H9 (cell line): ENCODE data around the gene MUC22. TPM values are rescaled to one million over a fixed set of nuclear protein-coding genes. Genes with fewer than 3 reads are reported as not detected.

Experiments
- DNase-seq: peaks from one replicate; pipeline ENCODE4 v3.0.0-alpha.2; 2017
- H2AFZ ChIP-seq: one replicate; pipeline ENCODE4 v1.6.1; 2013; ENCODE audit warnings: mild to moderate bottlenecking, low read length, control low read depth, moderate library complexity
- H2AK5ac ChIP-seq: 2 replicates; pipeline ENCODE4 v1.6.1; 2013; ENCODE audit warnings: low read length, control low read depth, mixed read lengths; ENCODE audit not compliant: insufficient read length
- H2BK120ac ChIP-seq: one replicate; pipeline ENCODE4 v1.6.1; 2013; ENCODE audit warnings: low read depth, mild to moderate bottlenecking, low read length, control low read depth, inconsistent platforms; ENCODE audit not compliant: poor library complexity, severe bottlenecking
- H2BK12ac ChIP-seq: 2 replicates; pipeline ENCODE4 v1.6.1; 2013; ENCODE audit warnings: low read length, control low read depth, mixed read lengths, low read depth; ENCODE audit not compliant: insufficient read length
- H2BK15ac ChIP-seq: 2 replicates; pipeline ENCODE4 v1.6.1; 2013; ENCODE audit warnings: low read depth, low read length, control low read depth
- H2BK20ac ChIP-seq: one replicate; pipeline ENCODE4 v1.6.1; 2013; ENCODE audit warnings: low read depth, mild to moderate bottlenecking, low read length, control low read depth, inconsistent platforms; ENCODE audit not compliant: poor library complexity, severe bottlenecking
- H2BK5ac ChIP-seq: 2 replicates; pipeline ENCODE4 v1.6.1; 2013; ENCODE audit warnings: low read length, control low read depth, mixed read lengths; ENCODE audit not compliant: insufficient read length
- H3K14ac ChIP-seq: 2 replicates; pipeline ENCODE4 v1.6.1; 2013; ENCODE audit warnings: low read length, control low read depth; ENCODE audit not compliant: insufficient read depth
- H3K18ac ChIP-seq: 2 replicates; pipeline ENCODE4 v1.6.1; 2013; ENCODE audit warnings: low read depth, mild to moderate bottlenecking, mixed read lengths, low read length, control low read depth; ENCODE audit not compliant: insufficient read length
- H3K23ac ChIP-seq: 2 replicates; pipeline ENCODE4 v1.6.1; 2013; ENCODE audit warnings: low read length, control low read depth, mixed read lengths, low read depth; ENCODE audit not compliant: insufficient read length
- H3K23me2 ChIP-seq: 2 replicates; pipeline ENCODE4 v1.6.1; 2013; ENCODE audit warnings: low read depth, mild to moderate bottlenecking, mixed read lengths, low read length, control low read depth; ENCODE audit not compliant: insufficient read length, poor library complexity, severe bottlenecking
- H3K27ac ChIP-seq: 2 replicates; pipeline ENCODE4 v1.5.1; 2013; ENCODE audit warnings: low read length, control low read depth, mixed read lengths, low read depth; ENCODE audit not compliant: insufficient read length
- H3K27me3 ChIP-seq: 2 replicates; pipeline ENCODE4 v1.6.1; 2013; ENCODE audit warnings: low read length, control low read depth, inconsistent platforms; ENCODE audit not compliant: insufficient read depth
- H3K4ac ChIP-seq: 2 replicates; pipeline ENCODE4 v1.6.1; 2013; ENCODE audit warnings: low read depth, mild to moderate bottlenecking, control low read depth, inconsistent platforms, low read length, moderate library complexity
- H3K4me1 ChIP-seq: 2 replicates; pipeline ENCODE4 v1.6.1; 2013; ENCODE audit warnings: low read length, control low read depth, inconsistent platforms; ENCODE audit not compliant: insufficient read depth
- H3K4me2 ChIP-seq: 2 replicates; pipeline ENCODE4 v1.6.1; 2013; ENCODE audit warnings: low read length, control low read depth, mixed read lengths; ENCODE audit not compliant: insufficient read length, insufficient read depth
- H3K56ac ChIP-seq: 2 replicates; pipeline ENCODE4 v1.6.1; 2013; ENCODE audit warnings: low read depth, mild to moderate bottlenecking, mixed read lengths, low read length, control low read depth; ENCODE audit not compliant: insufficient read length
- H3K79me1 ChIP-seq: 2 replicates; pipeline ENCODE4 v1.6.1; 2013; ENCODE audit warnings: low read depth, mild to moderate bottlenecking, moderate library complexity, low read length, control low read depth, inconsistent platforms; ENCODE audit not compliant: insufficient read depth, poor library complexity, severe bottlenecking
- H3K79me2 ChIP-seq: 2 replicates; pipeline ENCODE4 v1.6.1; 2013; ENCODE audit warnings: low read length, control low read depth, inconsistent platforms; ENCODE audit not compliant: insufficient read depth
- H3K9ac ChIP-seq: 2 replicates; pipeline ENCODE4 v1.6.1; 2013; ENCODE audit warnings: low read length, control low read depth, mixed read lengths; ENCODE audit not compliant: insufficient read length; ENCODE audit errors: extremely low read depth
- H3K9me3 ChIP-seq: one replicate; pipeline ENCODE4 v1.6.1; 2013; ENCODE audit warnings: low read depth, low read length, inconsistent platforms; ENCODE audit not compliant: control insufficient read depth
- H3T11ph ChIP-seq: one replicate; pipeline ENCODE4 v1.6.1; 2013; ENCODE audit warnings: mild to moderate bottlenecking, low read length, control low read depth, inconsistent platforms
- H4K20me1 ChIP-seq: one replicate; pipeline ENCODE4 v1.6.1; 2013; ENCODE audit not compliant: control insufficient read depth, insufficient read length, insufficient read depth
- H4K5ac ChIP-seq: 2 replicates; pipeline ENCODE4 v1.6.1; 2013; ENCODE audit warnings: low read depth, mild to moderate bottlenecking, mixed read lengths, low read length, control low read depth; ENCODE audit not compliant: insufficient read length
- H4K8ac ChIP-seq: replicated peaks from 2 replicates; pipeline ENCODE4 v1.6.1; 2013; ENCODE audit warnings: low read length, control low read depth, mixed read lengths, low read depth; ENCODE audit not compliant: insufficient read length
- H4K91ac ChIP-seq: 2 replicates; pipeline ENCODE4 v1.6.1; 2013; ENCODE audit warnings: low read depth, mild to moderate bottlenecking, moderate library complexity, mixed read lengths, low read length, control low read depth; ENCODE audit not compliant: insufficient read length
- H3K27ac Mint-ChIP-seq, 3 experiments: 2 replicates in 2 of 3; 3 replicates in 1 of 3; pipeline ENCODE4 v1.8.0; 2020 to 2021; ENCODE audit warnings: mixed read lengths in 3 of 3, mild to moderate bottlenecking in 1 of 3, moderate library complexity in 1 of 3
- H3K27me3 Mint-ChIP-seq: 2 replicates; pipeline ENCODE4 v1.8.0; 2021; ENCODE audit warnings: low read depth, mild to moderate bottlenecking, moderate library complexity, mixed read lengths
- H3K36me3 Mint-ChIP-seq, 3 experiments: 2 replicates in 2 of 3; 3 replicates in 1 of 3; pipeline ENCODE4 v1.8.0; 2020 to 2021; ENCODE audit warnings: low read depth in 3 of 3, mixed read lengths in 3 of 3; ENCODE audit not compliant: insufficient read depth in 1 of 3
- H3K4me1 Mint-ChIP-seq, 2 experiments: 2 replicates each; pipeline ENCODE4 v1.8.0; 2020; ENCODE audit warnings: mixed read lengths in 2 of 2
- H3K4me3 Mint-ChIP-seq, 2 experiments: 2 replicates in 1 of 2; 3 replicates in 1 of 2; pipeline ENCODE4 v1.8.0; 2020 to 2021; ENCODE audit warnings: mild to moderate bottlenecking in 2 of 2, mixed read lengths in 2 of 2, moderate library complexity in 1 of 2
- H3K9me3 Mint-ChIP-seq, 2 experiments: 2 replicates in 1 of 2; 3 replicates in 1 of 2; pipeline ENCODE4 v1.8.0; 2020; ENCODE audit warnings: mild to moderate bottlenecking in 2 of 2, mixed read lengths in 2 of 2, moderate library complexity in 1 of 2
- CTCF ChIP-seq: fragments of 200-600 bp; sonication (generic); conservative IDR thresholded peaks from 3 replicates; pipeline ENCODE4 v1.8.0; 2021; ENCODE audit warnings: antibody characterized with exemption, mild to moderate bottlenecking
- WGBS: extraction: QIAGEN DNeasy Blood & Tissue Kit; methylation state at CpG from one replicate; pipeline ENCODE4 v1.1.7; 2013; ENCODE audit warnings: missing lambda C conversion rate, low lambda C conversion rate, mixed read lengths; ENCODE audit not compliant: insufficient read length; ENCODE audit errors: extremely low coverage; 5-methylcytosine and 5-hydroxymethylcytosine counted together
- total RNA-seq: library from RNA; stranded (reverse); gene quantifications from 2 replicates; pipeline ENCODE4 v1.2.1, GENCODE V29; 2021

The MUC22 gene
- total RNA-seq, 1 experiment from 2014 or later = not detected

- H4K5ac ChIP-seq = no peak overlapping the region
- H3K9me3 ChIP-seq = no peaks in the 10 kb centered on the region
- H3K4me1 ChIP-seq = no peaks in the 10 kb centered on the region
- no peak overlapping the region for H2AFZ ChIP-seq
- H3K23ac ChIP-seq = no peak overlapping the region
- H3K27ac ChIP-seq = no peak overlapping the region
- no peak overlapping the region for H2BK12ac ChIP-seq
- no peak overlapping the region for H3K4me3 Mint-ChIP-seq
- no peak overlapping the region for H3K9ac ChIP-seq
- no peaks in the 10 kb centered on the region for H3K27me3 ChIP-seq
- H3K18ac ChIP-seq = no peak overlapping the region
- H3K79me1 ChIP-seq = no peaks in the 10 kb centered on the region
- TF ChIP-seq CTCF = no peak
- H3K79me2 ChIP-seq = no peaks in the 10 kb centered on the region
- H3K4me2 ChIP-seq = no peak overlapping the region
- no peak overlapping the region for H3K27ac Mint-ChIP-seq
- H2BK120ac ChIP-seq = no peak overlapping the region
- H4K8ac ChIP-seq = no peak overlapping the region
- peaks cover 18% of the 10 kb centered on the region for H3K27me3 Mint-ChIP-seq
- no peak overlapping the region for H3K4ac ChIP-seq
- H2BK5ac ChIP-seq = no peak overlapping the region
- no peak for DNase-seq
- no peaks in the 10 kb centered on the region for H3K23me2 ChIP-seq
- H3K56ac ChIP-seq = no peak overlapping the region
- peaks cover 0 to 3% of the 10 kb centered on the region in 2 experiments; a peak in 2 of 5 replicates for H3K9me3 Mint-ChIP-seq
- no peak overlapping the region for H3K14ac ChIP-seq
- no peak overlapping the region for H2BK20ac ChIP-seq
- H3K36me3 Mint-ChIP-seq = peaks cover 0 to 1% (median 0%) of the 10 kb centered on the region in 3 experiments; a peak in 1 of 7 replicates
- H4K20me1 ChIP-seq = no peaks in the 10 kb centered on the region
- peaks cover 4 to 14% of the 10 kb centered on the region in 2 experiments; a peak in 3 of 4 replicates for H3K4me1 Mint-ChIP-seq
- no peak overlapping the region for H3T11ph ChIP-seq
- no CpG with 5 or more reads among the region's 6 CpGs for WGBS
- no peak overlapping the region for H2BK15ac ChIP-seq
- H4K91ac ChIP-seq = no peak overlapping the region
- no peak overlapping the region for H2AK5ac ChIP-seq
Measured at GRCh38 chr6:30963641-30964040, 46.6 kb upstream of the MUC22 start.
